PC-3 (cell line): Measurements from ENCODE around the gene POP4. TPM values are rescaled to one million over a fixed set of nuclear protein-coding genes. Genes with fewer than 3 reads are reported as not detected.

ENCODE experiments used
- ATAC-seq: fragments of 200-7000 bp; cut with Tn5 transposase; 2 replicates; pipeline ENCODE4 v1.9.1; 2020; ENCODE audit warnings: mild to moderate bottlenecking, moderate library complexity
- BruUV-seq: library from RNA; stranded (reverse); fragments of 400-500 nt; replicated peaks from 2 replicates; lab custom pipeline; 2021; lab: Mats Ljungman, UMichigan
- CTCF ChIA-PET: fragments of 300-600 bp; sonication (Branson Sonifier 250); formaldehyde crosslinking; loops from one replicate; lab custom pipeline; 2022; ENCODE audit warnings: antibody characterized with exemption; lab: Charles Lee
- POLR2A ChIA-PET: fragments of 300-600 bp; sonication (Branson Sonifier 250); formaldehyde crosslinking; loops from one replicate; lab custom pipeline; 2022; ENCODE audit warnings: antibody characterized with exemption; ENCODE audit not compliant: unreplicated experiment; lab: Charles Lee
- DNase-seq: peaks from one replicate; pipeline ENCODE4 v3.0.0-alpha.2; 2015
- H2AFZ ChIP-seq: fragments of 300-600 bp; sonication (generic); 2 replicates; pipeline ENCODE4 v1.6.0; 2016; ENCODE audit warnings: antibody characterized with exemption, low read length
- H3F3A ChIP-seq: fragments of 300-600 bp; sonication (generic); one replicate; pipeline ENCODE4 v1.6.0; 2017; ENCODE audit warnings: antibody characterized with exemption, low read length, control low read depth, mild to moderate bottlenecking; ENCODE audit not compliant: unreplicated experiment
- H3K27ac ChIP-seq: fragments of 300-600 bp; sonication (generic); 2 replicates; pipeline ENCODE4 v1.5.1; 2016; ENCODE audit warnings: mild to moderate bottlenecking, low read length
- H3K27me3 ChIP-seq: fragments of 300-600 bp; sonication (generic); 2 replicates; pipeline ENCODE4 v1.6.1; 2016; ENCODE audit warnings: low read length, mixed read lengths
- H3K36me3 ChIP-seq: fragments of 300-600 bp; sonication (generic); 2 replicates; pipeline ENCODE4 v1.6.1; 2016; ENCODE audit warnings: low read depth, mixed run types, low read length, mixed read lengths
- H3K4me1 ChIP-seq: fragments of 300-600 bp; sonication (generic); 2 replicates; pipeline ENCODE4 v1.5.1; 2016; ENCODE audit warnings: low read length; ENCODE audit not compliant: insufficient read depth
- H3K4me2 ChIP-seq: fragments of 300-600 bp; sonication (generic); 2 replicates; pipeline ENCODE4 v1.6.0; 2016; ENCODE audit warnings: low read length
- H3K4me3 ChIP-seq: fragments of 300-600 bp; sonication (generic); 2 replicates; pipeline ENCODE4 v1.5.1; 2016; ENCODE audit warnings: mild to moderate bottlenecking, low read length, mixed read lengths
- H3K79me2 ChIP-seq: fragments of 300-600 bp; sonication (generic); 2 replicates; pipeline ENCODE4 v1.6.1; 2017; ENCODE audit warnings: low read length, mixed read lengths
- H3K9ac ChIP-seq: fragments of 300-600 bp; sonication (generic); 2 replicates; pipeline ENCODE4 v1.6.0; 2016; ENCODE audit warnings: mild to moderate bottlenecking, low read length
- H3K9me2 ChIP-seq: fragments of 300-600 bp; sonication (generic); replicated peaks from 2 replicates; pipeline ENCODE4 v1.6.1; 2016; ENCODE audit warnings: mixed run types, low read length, mixed read lengths
- H3K9me3 ChIP-seq: fragments of 300-600 bp; sonication (generic); 2 replicates; pipeline ENCODE4 v1.6.1; 2016; ENCODE audit warnings: low read length, mixed read lengths
- H4K20me1 ChIP-seq: fragments of 300-600 bp; sonication (generic); 2 replicates; pipeline ENCODE4 v1.6.1; 2016; ENCODE audit warnings: low read length, mixed read lengths
- EZH2 ChIP-seq: fragments of 300-600 bp; sonication (generic); IDR thresholded peaks from one replicate; pipeline ENCODE4 v1.6.1; 2017; ENCODE audit warnings: antibody characterized with exemption, mild to moderate bottlenecking, low read length; ENCODE audit not compliant: unreplicated experiment
- EZH2phosphoT487 ChIP-seq: fragments of 300-600 bp; sonication (generic); IDR thresholded peaks from 2 replicates; pipeline ENCODE4 v1.6.1; 2018; ENCODE audit warnings: mild to moderate bottlenecking, antibody characterized with exemption, low read length, borderline replicate concordance
- intact Hi-C: fragments of 100-400 bp; cut with micrococcal nuclease; formaldehyde crosslinking; loops from 2 replicates; pipeline ENCODE4 v1.9.0; 2023
- total RNA-seq: library from RNA; depleted of rRNA; stranded (reverse); fragments of >200 nt; gene quantifications from 2 replicates; pipeline ENCODE4 v1.2.3, GENCODE V29; 2014
- TF ChIP-seq, protein P1 (sequence below): fragments of 300-600 bp; sonication (generic); conservative IDR thresholded peaks from 2 replicates; pipeline ENCODE4 v1.5.1; 2017; ENCODE audit warnings: antibody characterized with exemption, low read depth, mild to moderate bottlenecking, low read length

POP4 gene
- total RNA-seq, 1 experiment from 2014 or later = 115 TPM

DNA sequence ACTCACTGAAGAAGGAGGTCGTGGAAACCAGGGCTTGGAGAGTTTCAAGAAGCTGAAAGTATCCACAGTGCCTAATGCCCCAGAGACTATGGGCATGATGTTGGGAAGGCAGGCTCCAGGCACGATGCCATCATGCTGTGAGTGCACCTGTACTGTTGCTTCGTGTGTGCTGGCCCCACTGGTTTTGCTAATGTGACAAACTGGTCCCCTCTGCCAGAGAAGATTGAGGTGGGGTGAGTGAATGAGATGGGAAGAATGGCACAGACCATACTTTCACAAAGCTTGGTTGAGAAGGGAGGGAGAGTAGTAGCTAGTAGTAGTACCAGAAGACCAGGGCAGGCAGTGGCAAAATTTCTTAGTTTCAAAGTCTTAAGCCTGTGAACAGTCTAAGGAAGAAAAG is 19.0 kb upstream of the POP4 start:
- Histone ChIP-seq H3K9me2 (no peaks in the 10 kb centered on the region), H3K27ac (no peak overlapping the region), H3K4me2 (no peak overlapping the region), H4K20me1 (no peaks in the 10 kb centered on the region), H3K27me3 (peaks cover 11% of the 10 kb centered on the region), H3F3A (no peaks in the 10 kb centered on the region), H3K4me1 (no peaks in the 10 kb centered on the region), H3K9ac (no peak overlapping the region), H2AFZ (no peak overlapping the region), H3K4me3 (no peak overlapping the region), H3K79me2 (no peaks in the 10 kb centered on the region), H3K36me3 (no peaks in the 10 kb centered on the region), H3K9me3 (0 out of 2 replicates have a peak, but pooled peaks cover 5% of the 10 kb centered on the region)
- TF ChIP-seq EZH2 = no peak
- TF ChIP-seq EZH2phosphoT487 = no peak
- TF ChIP-seq, protein P1, sequence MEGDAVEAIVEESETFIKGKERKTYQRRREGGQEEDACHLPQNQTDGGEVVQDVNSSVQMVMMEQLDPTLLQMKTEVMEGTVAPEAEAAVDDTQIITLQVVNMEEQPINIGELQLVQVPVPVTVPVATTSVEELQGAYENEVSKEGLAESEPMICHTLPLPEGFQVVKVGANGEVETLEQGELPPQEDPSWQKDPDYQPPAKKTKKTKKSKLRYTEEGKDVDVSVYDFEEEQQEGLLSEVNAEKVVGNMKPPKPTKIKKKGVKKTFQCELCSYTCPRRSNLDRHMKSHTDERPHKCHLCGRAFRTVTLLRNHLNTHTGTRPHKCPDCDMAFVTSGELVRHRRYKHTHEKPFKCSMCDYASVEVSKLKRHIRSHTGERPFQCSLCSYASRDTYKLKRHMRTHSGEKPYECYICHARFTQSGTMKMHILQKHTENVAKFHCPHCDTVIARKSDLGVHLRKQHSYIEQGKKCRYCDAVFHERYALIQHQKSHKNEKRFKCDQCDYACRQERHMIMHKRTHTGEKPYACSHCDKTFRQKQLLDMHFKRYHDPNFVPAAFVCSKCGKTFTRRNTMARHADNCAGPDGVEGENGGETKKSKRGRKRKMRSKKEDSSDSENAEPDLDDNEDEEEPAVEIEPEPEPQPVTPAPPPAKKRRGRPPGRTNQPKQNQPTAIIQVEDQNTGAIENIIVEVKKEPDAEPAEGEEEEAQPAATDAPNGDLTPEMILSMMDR = no peak
- ChIA-PET POLR2A (no interaction called here), CTCF (no interaction called here)
- ATAC-seq = no peak
- intact Hi-C loops = no loop called here
- no peak for DNase-seq
- BruUV-seq = no TSS peak

DNA sequence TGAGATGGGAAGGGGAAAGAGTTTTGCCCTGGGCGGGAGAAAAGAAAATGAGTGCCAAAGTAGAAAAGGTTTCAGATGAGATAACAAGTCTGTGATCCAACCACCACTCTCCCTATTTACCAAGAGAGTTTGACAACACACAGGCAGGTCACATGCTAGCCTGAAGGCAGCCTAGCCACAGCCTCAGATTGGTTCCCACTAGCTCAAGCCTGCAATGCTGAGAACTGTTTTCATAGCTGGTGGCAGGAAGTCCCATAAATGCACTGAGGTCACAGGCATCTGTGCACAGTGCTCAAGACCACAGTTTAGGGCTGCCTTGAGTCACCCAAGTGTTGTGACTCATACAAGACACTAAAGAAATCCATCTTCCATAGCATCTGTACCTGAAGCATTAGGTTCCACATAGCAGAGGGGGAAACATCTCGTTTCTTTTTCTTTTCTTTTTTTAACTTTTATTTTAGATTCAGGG is 18.5 kb upstream of the POP4 start:
- peaks cover 16% of the 10 kb centered on the region for H3K27me3 ChIP-seq
- H3K9me3 ChIP-seq = 0 out of 2 replicates have a peak, but pooled peaks cover 5% of the 10 kb centered on the region
- CTCF ChIA-PET = no interaction called here
- peak; percentile 58 for DNase-seq
- no peaks in the 10 kb centered on the region for H3F3A ChIP-seq
- intact Hi-C loops = no loop called here
- no peak overlapping the region for H3K27ac ChIP-seq
- H3K36me3 ChIP-seq = no peaks in the 10 kb centered on the region
- H2AFZ ChIP-seq = no peak overlapping the region
- no peaks in the 10 kb centered on the region for H3K9me2 ChIP-seq
- POLR2A ChIA-PET = no interaction called here
- no peaks in the 10 kb centered on the region for H3K4me1 ChIP-seq
- ATAC-seq = peak; percentile 64
- TF ChIP-seq EZH2 (no peak), EZH2phosphoT487 (no peak)
- TF ChIP-seq, protein P1 = no peak
- no peak overlapping the region for H3K4me2 ChIP-seq
- no peaks in the 10 kb centered on the region for H4K20me1 ChIP-seq
- BruUV-seq = no TSS peak
- H3K4me3 ChIP-seq = no peak overlapping the region
- H3K79me2 ChIP-seq = no peaks in the 10 kb centered on the region
- no peak overlapping the region for H3K9ac ChIP-seq

DNA sequence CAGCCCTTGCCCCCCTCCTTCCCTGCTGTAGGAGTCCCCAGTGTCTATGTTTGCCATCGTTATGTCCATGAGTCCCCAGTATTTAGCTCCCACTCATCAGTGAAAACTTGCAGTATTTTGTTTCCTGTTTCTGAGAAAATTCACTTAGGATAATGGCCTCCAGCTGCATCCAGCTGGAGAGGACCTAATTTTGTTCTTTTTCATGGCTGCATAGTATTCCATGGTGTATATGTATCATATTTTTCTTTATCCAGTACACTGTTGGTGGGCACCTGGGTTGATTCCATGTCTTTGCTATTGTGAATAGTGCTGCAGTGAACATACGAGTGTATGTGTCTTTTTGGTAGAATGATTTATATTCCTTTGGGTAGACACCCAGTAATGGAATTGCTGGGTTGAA is 18.0 kb upstream of the POP4 start:
- H4K20me1 ChIP-seq = no peaks in the 10 kb centered on the region
- CTCF ChIA-PET = no interaction called here
- H3K79me2 ChIP-seq = no peaks in the 10 kb centered on the region
- H3K9me3 ChIP-seq = 0 out of 2 replicates have a peak, but pooled peaks cover 5% of the 10 kb centered on the region
- H2AFZ ChIP-seq = no peak overlapping the region
- no peaks in the 10 kb centered on the region for H3K9me2 ChIP-seq
- H3K4me1 ChIP-seq = no peaks in the 10 kb centered on the region
- POLR2A ChIA-PET = no interaction called here
- intact Hi-C loops = no loop called here
- ATAC-seq (no peak), DNase-seq (no peak)
- peaks cover 16% of the 10 kb centered on the region for H3K27me3 ChIP-seq
- H3K36me3 ChIP-seq = no peaks in the 10 kb centered on the region
- H3K27ac ChIP-seq = no peak overlapping the region
- no peak overlapping the region for H3K9ac ChIP-seq
- no peaks in the 10 kb centered on the region for H3F3A ChIP-seq
- H3K4me2 ChIP-seq = no peak overlapping the region
- no peak overlapping the region for H3K4me3 ChIP-seq
- TF ChIP-seq EZH2phosphoT487 = no peak
- TF ChIP-seq, protein P1 = no peak
- TF ChIP-seq EZH2 = no peak
- BruUV-seq = no TSS peak
